GM12891 (cell line): ENCODE data around the gene BRD7.

Experiments used
- POLR2A ChIP-seq: IDR thresholded peaks from 2 replicates; pipeline ENCODE4 v1.6.1; 2011; ENCODE audit warnings: low read depth, low read length, control low read depth
- POLR2AphosphoS5 ChIP-seq: IDR thresholded peaks from 2 replicates; pipeline ENCODE4 v1.6.1; 2011; ENCODE audit warnings: low read depth, low read length, control low read depth
- POU2F2 ChIP-seq: IDR thresholded peaks from 2 replicates; pipeline ENCODE4 v1.6.1; 2011; ENCODE audit warnings: low read depth, mild to moderate bottlenecking, control low read depth, low read length, moderate library complexity
- SPI1 ChIP-seq: IDR thresholded peaks from 2 replicates; pipeline ENCODE4 v1.6.1; 2011; ENCODE audit warnings: low read depth, low read length, control low read depth
- TAF1 ChIP-seq: IDR thresholded peaks from 2 replicates; pipeline ENCODE4 v1.6.1; 2011; ENCODE audit warnings: low read depth, low read length, control low read depth

- TF ChIP-seq POLR2A (no peak), POLR2AphosphoS5 (no peak), TAF1 (no peak), POU2F2 (no peak), SPI1 (no peak)
Observed at GRCh38 chr16:50303041-50303604, 65.7 kb downstream of the BRD7 start.
